G401.6 (cell line): Measurements from ENCODE around the gene COG5.
"Not testable (repeated sequence)": the region's sequence is repeated elsewhere in the genome, so short reads cannot be mapped to it uniquely, and the experiment has no call there.

Experiments used
- FAIRE-seq: peaks from 2 replicates; lab custom pipeline; 2012; peaks lifted over from hg19 to GRCh38; lab: Jason Lieb, UNC

The COG5 gene

DNA sequence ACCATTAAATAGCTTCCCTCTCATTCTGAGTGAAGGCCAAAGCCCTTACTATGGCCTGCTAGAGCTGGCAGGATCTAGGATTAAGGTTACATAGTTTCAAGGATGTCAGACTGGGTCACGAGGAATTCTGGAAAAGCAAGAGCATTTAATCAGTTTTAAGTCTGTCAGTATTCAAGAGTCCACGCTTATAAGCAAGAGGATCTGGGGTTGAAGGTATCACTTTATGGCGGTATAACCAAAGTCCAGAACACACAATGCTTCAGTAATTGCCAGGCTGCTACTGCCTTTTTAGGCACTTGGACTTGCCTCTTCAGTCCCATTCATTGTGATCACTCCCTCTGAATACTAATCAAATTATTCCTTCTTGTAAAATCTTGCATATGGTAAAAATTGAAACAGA lies 293.9 kb downstream of the COG5 start:
- no peak for FAIRE-seq

DNA sequence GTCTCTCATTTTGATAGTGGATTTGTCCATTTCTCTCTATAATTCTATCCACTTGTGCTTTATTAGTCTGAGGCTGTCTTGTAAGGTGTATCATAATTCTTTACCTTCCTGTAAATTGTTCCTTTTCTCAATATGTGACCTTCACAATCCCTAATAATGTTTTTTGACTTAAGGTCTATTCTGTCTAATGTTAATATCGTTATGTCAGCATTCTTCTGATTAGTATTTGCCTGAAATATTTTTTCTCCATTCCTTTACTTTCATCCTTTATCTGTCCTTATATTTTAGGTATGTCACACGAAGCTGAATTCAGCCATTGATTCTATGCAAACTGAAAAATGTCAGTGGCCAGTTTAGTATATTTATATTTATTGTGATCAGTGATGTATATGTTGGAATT lies 295.1 kb downstream of the COG5 start:
- no peak for FAIRE-seq

DNA sequence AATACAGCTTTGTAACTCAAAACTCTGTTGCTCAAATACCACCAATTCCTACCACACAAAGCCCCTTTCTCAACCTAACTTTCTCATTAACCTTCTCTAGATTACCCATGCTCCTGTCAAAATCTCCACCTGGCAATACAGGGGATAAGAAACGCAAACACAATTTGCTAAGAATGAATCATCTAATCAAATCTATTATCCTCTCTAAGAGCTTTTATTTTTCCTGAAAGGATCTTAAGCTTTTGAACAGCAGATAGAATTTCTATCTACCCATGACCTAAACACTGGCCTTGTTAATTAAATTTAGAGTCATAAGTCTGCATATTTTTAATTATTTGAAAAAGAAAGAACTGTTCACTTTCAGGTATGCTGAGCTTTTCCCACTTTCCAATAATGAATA lies 296.6 kb downstream of the COG5 start:
- no peak for FAIRE-seq

DNA sequence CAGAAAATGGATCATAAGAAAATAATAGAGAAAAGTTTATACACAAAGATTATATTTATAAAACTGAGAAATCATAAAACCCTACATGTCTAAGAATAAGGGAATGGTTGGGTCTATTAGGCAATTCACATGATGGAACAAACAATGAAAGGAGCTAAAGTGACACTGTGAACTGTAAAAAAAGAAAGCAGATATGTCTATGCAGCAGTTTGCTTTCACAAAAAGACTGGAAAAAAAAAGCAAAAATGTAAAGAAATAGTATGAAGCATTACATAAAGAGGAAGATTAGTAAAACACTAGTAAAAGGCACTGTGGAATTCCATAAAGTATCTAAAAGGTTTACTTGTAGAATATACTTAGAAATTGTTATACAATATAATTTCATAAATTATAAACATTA lies 299.0 kb downstream of the COG5 start:
- no peak for FAIRE-seq

DNA sequence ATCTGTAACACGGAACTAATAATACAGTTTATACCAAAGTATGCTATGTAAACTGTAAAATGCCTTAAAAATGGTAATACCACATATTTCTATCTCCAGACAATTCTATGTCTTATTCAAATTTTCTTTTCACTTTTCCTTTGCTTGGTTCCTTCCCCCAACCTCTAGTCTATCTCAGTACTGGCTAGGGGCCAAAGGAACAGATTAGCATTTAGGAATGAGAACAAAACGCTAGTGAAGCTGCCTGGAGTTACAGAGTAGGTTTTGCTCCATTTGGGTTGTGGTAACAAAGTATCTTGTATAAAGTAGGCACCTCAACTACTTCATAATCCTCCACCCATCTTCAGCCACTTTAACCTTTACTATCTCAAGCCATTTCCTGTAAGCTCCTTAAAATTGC lies 300.9 kb downstream of the COG5 start:
- FAIRE-seq, result no peak

DNA sequence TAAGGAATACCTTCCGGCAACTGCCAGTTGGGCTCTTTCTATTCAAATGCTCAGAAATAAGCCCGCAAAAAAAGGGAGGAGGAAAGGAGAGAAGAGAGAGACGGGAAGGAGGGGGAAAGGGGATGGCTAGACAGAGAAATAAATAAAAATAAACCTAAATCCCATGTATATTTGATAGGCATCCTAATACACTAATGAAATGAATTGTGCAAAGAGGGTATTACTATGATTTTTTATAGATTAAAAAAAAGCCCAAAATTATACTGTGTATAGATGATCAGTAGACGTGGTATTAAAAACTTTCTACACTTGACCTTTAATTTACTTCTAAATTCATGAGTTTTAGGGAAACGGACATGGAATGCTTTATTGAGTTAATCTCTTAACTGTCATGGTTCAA lies 305.0 kb downstream of the COG5 start:
- no peak for FAIRE-seq

DNA sequence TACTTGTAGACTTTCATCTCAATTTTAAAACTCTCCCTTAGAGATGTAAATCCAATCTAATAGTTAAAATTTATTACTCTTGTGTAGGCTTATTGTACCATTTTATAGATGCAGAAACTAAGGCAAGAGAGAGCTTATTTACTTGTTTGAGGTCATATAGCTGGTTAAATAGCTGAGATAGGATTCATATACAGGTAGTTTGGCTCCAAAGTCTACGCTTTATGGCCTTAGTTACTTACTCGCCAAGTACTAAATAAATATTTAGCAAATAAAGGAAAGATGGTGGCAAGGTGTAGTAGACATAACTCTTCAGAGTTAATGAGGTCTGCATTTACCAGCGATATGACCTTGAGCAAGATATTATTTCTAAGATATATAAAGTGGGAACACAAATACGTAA lies 308.1 kb downstream of the COG5 start:
- FAIRE-seq, result no peak

DNA sequence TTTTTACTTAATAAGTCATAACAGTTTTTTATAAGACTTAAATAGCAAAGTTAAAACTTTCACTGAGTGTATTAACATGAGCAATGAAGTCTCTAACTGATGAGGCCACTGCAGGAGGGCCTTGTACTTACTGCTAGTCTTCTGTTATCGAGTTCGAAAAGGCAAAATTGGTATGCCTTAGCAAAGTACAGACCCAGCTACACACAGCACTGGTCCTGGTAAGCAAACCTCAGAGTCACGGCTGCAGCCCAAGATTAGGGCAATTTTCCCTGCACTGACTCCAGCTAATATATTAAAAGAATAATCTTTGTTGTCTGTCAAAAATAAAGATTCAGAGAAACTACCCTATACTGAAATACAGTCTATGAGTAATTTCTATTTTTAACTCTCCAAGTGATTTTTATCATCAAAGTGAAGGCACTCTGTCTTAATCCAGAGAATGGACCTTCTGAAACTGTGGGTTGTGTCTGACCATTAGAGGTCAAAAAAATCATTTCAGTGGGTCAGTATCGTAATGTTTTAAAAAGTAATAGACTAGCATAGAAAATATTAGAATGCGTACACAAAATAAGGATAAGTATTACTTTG lies 309.2 kb downstream of the COG5 start:
- FAIRE-seq, result no peak

DNA sequence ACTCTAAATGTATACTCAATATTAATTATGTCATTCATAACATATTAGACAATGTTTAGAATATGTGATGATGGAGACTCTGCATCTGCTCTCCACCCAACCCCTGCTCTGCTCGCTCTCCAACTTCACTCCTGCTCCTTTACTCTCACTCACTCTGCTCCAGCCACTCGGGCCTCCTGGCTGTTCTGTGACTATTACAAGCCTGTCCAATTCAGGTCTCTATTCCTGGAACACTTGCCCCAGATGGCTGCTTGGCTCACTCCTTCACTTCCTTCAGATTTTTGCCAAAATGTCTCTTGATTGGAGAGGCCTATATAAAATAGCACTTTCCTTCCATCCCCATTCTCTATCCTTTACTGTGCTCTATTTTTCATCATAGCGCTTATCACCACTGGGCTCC lies 310.1 kb downstream of the COG5 start:
- FAIRE-seq, result no peak

DNA sequence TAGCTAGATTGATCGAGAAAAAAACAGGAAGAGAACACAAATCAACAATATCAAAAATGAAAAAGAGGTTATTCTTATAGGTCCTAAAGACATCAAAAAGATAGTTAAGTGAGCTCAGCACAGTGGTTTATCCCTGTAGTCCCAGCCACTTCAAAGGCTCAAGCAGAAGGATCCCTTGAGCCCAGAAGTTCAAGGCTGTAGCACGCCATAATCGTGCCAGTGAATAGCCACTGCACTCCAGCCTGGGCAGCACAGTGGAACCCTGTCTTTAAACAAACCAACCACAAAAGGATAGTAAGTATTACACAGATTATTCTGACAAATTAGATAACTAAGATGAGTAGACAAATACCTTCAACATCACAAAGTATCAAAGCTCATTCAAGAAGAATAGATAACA lies 311.8 kb downstream of the COG5 start:
- no peak for FAIRE-seq

DNA sequence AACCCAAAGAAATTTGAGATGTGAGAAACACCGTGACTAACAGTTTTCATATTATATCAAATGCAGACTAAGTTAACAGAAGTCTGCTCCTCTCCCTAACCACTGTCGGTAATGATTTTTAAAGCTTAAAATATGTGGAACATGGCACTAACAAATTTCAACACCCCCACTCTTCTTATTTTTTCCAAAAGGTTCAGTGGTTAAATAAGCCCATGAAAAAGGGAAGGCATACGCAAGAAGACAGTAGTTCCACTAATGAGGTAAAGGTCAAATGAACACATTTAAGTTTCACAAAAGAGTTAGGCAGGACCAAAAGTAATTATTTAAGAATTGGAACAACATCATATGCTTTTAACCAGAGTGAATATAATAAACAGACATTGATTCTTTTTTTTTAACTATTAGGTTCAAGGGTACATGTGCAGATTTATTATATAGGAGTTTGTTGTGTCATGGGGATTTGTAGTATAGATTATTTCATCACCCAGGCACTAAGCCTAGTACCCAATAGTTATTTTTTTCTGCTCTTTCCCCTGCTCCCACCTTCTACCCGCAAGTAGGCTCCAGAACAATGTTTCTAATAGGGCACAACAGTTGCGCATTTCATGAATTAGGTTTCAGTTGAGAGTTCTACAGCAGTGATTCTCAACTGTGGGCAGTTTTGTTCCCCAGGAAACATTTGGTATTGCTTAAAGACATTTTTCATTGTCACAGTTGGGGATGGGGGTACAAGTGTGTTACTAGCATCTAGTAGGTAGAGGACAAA lies 315.0 kb downstream of the COG5 start:
- no peak for FAIRE-seq

DNA sequence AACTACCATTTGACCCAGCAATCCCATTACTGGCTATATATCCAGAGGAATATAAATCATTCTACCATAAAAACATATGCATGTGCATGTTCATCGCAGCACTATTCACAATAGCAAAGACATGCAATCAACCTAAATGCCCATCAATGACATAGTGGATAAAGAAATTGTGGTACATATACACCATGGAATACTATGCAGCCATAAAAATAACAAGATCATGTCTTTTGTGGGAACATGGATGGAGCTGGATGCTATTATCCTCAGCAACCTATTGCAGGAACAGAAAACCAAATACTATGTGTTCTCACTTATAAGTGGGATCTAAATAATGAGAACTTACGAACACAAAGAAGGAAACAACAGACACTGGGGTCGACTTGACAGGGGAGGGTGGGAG lies 316.9 kb downstream of the COG5 start:
- not testable (repeated sequence) for FAIRE-seq

DNA sequence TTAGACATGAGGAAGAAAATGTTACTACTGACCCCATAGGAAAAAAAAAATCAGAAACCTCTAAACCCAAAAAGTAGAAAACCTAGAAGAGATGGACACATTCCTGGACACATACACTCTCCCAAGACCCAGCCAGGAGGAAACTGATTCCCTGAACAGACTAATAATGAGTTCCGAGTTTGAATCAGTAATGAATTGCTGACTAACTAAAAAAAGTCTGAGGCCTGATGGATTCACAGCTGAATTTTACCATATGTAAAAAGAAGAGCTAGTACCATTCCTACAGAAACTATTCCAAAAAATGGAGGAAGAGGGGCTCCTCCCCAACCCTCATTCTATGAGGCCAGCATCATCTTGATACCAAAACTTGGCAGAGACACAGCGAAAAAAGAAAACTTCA lies 319.1 kb downstream of the COG5 start:
- FAIRE-seq, result no peak

DNA sequence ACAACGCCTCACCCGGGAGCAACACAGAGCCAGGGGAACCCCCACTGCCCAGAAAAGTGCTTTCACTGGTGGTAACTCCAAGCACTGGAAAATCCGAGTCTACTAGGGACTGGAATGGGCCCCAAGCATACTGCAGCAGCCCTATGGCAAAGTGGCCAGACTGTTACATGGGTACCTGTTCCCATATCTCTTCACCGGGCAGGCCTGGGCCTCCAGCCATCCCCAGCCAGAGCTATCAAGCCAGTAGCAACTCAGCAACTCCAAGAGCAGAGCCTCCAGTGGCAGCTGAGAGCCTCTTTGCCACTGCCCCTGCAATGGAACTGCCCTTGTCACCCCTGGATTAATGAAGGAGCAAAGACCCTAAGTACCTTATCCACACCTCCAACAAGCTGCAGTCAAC lies 321.5 kb downstream of the COG5 start:
- no peak for FAIRE-seq

DNA sequence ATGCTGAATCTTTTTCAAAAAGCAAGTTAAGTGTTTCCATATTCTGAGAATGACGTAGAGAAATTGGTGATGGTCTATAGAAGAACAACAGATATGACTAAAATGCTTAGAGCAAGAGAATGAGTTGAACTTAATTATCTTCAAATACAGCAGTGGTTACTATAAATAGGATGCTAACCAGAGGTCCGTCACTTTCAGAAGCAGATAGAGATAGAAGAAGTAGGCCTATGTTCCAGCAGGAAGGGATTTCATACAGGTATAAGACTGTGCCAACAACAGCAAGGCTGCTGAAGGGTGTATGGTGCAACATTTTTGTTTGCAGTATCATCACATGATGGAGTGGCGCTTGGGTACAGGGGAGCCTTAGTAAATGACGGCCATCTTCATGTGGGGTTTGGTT lies 326.3 kb downstream of the COG5 start:
- no peak for FAIRE-seq

DNA sequence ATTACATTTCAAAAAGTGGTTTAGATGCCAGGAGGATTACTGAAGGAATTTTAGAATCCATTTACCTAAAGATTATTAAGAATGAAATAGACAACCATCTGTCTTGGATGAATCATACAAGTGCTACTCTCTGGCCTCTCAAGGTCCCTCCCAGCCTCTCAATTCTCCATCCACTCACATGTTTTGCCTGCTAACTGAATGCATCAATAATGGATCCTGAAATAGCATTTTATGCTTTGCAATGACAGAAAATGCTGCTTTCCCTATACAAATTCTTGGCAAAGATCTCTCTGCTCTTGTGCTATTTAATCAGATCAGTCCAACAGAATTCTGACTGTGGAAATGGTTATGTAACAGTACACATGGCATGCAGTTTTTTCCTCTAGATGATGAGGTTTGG lies 326.9 kb downstream of the COG5 start:
- no peak for FAIRE-seq

DNA sequence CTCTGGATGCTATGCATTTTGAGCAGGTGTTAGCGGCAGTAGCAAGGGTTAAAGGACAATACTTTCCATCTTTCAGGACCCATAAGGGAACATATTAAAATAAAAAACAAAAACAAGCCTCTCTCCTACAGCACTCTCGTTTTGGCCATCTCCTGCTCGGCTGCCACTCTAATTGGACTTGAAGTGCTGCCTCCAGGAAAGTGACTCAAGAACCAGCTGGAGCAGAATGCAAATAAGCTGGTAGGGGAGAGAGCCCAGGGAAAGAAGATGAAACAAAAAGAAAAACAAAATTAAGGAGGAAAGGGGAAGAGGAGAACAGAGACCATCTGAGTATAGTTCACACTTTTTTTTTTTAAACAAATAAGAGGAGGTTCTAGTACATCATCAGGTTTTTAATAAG lies 329.3 kb downstream of the COG5 start:
- no peak for FAIRE-seq

DNA sequence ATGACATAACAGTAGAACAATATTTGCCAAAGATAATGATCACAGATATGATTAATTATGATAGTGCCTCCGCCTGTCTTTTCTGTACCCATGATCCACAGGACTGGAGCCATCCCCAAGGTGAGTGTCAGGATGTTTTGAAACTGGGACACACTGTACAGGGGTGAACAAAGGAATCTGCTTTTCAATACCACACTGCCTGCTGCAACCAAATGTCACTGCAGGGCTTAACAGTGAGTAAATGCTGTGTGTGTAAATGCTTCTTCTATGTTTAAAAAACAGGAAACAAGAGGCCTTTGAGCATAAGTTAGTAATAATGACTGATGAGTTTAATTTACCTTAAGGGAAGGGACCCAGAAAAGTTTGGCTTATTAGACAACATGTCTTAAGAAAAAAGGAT lies 329.7 kb downstream of the COG5 start:
- no peak for FAIRE-seq

DNA sequence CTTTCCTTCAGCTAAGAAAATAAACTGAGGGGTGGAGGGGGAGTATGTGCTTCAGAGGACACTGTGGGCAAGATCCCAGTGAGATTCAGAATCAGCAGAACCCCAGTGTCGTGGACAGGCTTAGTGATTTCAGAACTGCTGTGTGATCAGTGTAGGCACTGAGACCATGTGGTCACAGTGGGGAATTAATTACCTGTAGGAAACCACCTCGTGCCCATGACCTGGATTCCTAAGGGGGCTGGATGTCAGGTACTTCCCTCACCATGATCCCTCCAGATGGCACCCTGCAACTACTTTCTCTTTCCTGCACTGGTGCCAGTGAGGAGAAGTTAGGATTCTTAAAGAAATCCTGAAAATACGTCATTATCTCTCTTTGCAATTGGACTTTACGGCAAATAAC lies 330.5 kb downstream of the COG5 start:
- no peak for FAIRE-seq

DNA sequence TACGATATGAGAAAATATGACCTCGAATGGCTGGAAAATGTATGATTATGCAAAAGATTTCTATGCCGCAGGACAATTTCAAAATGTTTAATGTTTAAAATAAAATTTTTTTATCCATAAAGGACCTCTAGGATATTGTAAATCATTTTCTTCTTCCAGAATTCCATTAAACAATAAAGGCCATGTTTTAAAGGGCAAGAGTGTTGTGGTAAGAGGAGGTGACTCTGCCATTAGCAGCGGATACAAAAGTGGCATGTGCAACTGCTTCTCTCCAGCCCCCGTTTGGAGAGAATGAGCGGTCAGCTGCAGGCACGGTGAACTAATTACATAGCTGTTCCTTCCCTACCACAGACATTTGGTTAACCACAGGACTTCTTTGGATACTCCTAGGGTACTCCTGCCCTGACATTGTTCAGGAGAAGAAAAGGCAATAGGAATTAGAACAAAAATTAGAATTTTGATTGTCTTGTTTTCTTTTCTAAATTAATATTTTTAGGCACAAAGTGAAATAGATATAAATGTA lies 331.1 kb downstream of the COG5 start:
- FAIRE-seq, result no peak

DNA sequence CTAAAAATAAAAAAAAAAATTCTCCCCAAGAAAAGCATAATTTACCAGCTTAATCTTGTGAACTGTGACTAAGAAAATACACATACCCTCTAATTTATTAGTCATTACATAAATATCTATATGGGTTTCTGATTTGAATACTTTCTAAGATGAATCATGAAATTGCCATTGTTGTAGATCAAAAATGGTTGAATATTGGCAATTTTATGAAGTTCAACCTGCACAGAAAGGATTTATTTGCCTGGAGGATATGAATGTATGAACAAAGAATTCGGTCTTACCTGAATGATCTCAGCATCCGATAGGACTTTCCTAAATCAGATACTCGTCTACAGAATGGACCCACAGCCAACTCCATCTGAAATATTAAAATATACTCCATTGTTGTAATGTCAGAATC lies 333.4 kb downstream of the COG5 start:
- FAIRE-seq, result no peak

DNA sequence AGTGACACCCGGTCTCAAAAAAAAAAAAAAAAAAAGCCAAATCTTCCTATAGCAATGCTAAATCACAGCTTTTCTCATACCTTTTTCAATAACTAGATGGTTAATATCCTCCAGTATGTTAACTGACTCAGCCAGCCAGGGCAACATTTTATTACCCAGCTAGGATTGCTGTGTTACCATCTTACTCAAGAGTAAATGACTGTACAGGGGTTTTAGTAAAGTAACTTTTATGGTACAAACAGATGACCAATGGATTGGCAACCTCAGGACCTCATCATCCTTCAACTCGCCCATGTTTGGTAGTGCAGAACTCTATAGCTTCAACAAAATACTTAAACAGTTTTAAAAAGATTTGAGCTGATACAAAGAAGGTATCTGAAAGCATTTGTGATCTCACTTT lies 335.4 kb downstream of the COG5 start:
- FAIRE-seq, result no peak

DNA sequence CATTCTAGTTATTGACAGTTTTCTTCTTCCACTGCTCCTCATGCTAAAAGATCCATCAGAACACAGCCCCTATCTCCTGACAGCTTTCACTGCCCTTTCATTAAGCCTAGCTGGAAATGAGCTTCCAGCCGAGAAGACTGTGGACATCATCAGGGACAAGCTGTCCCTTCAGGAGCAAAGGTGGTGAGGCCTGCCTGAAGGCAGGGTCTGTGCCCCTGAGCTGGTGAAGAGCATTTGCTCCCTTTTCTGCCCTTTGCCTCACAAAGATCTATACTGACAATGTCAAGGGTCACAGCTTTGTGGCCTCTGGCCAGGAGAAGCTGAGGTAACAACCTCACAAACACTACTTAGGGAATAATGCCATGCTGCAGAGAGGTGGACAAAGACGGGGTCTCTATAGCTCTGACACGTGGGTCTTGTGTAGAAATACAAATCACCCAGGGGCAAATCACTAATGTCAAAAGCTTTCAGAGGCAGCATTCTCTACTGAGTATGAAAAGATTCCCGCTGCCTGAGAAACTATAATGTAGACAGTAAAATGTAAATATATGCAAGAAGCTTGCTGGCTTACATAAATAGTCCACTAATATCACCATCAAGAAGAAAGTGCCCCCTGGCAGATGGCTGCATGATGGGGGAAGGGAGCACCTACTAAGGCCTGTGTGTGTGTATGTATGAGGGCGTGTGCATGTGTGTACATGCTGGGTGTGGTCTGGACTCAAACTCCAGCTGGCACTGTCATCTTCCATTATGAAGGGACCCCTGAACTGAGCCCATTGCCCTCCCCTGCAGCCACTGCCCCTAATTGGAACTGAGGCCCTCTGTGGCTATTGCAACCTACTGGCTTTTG lies 339.1 kb downstream of the COG5 start:
- FAIRE-seq, result no peak
